Measurements from ENCODE around the gene TP63.
"Not testable (repeated sequence)": the region's sequence is repeated elsewhere in the genome, so short reads cannot be mapped to it uniquely, and the experiment has no call there.

Gene TP63

GRCh38 chr3:189631373-189631408 lies at the start of gene TP63:
TSS of gene TP63 (plus strand) at chr3:189631389. CDS start at chr3:189631516, 127 bp downstream.
- no peak for DNase-seq

- DNase-seq: no peak
These were observed 49.0 kb upstream of the TP63 start for GRCh38 chr3:189582179-189582578.

GRCh38 chr3:189584645-189585044 lies 46.5 kb upstream of the TP63 start:
- DNase-seq: no peak

GRCh38 chr3:189586941-189587663 lies 44.1 kb upstream of the TP63 start:
- no peak for DNase-seq

- DNase-seq: no peak
These were observed 43.5 kb upstream of the TP63 start for GRCh38 chr3:189587664-189588040.

- no peak for DNase-seq
These were observed 43.1 kb upstream of the TP63 start for GRCh38 chr3:189588070-189588469.

GRCh38 chr3:189588475-189589178 lies 42.6 kb upstream of the TP63 start:
- no peak for DNase-seq

GRCh38 chr3:189589179-189589569 lies 42.0 kb upstream of the TP63 start:
- DNase-seq: no peak

GRCh38 chr3:189590223-189590622 lies 41.0 kb upstream of the TP63 start:
- no peak for DNase-seq

- no peak for DNase-seq
These were observed 37.6 kb upstream of the TP63 start for GRCh38 chr3:189593581-189593980.

- not testable (repeated sequence) for DNase-seq
These were observed 34.9 kb upstream of the TP63 start for GRCh38 chr3:189596078-189596979.

- DNase-seq: no peak
These were observed 33.3 kb upstream of the TP63 start for GRCh38 chr3:189597918-189598317.

- no peak for DNase-seq
These were observed 32.5 kb upstream of the TP63 start for GRCh38 chr3:189598530-189599225.

- peak; percentile 7 for DNase-seq
These were observed 28.7 kb upstream of the TP63 start for GRCh38 chr3:189602471-189602870.

- no peak for DNase-seq
These were observed 25.5 kb upstream of the TP63 start for GRCh38 chr3:189605717-189606116.

GRCh38 chr3:189606774-189607173 lies 24.4 kb upstream of the TP63 start:
- no peak for DNase-seq

GRCh38 chr3:189612641-189613040 lies 18.5 kb upstream of the TP63 start:
- DNase-seq: not testable (repeated sequence)

- no peak for DNase-seq
These were observed 18.1 kb upstream of the TP63 start for GRCh38 chr3:189613122-189613521.

GRCh38 chr3:189621948-189622603 lies 9.1 kb upstream of the TP63 start:
- DNase-seq: no peak

- no peak for DNase-seq
These were observed 8.6 kb upstream of the TP63 start for GRCh38 chr3:189622629-189623028.

- no peak for DNase-seq
These were observed 7.1 kb upstream of the TP63 start for GRCh38 chr3:189624130-189624529.

- DNase-seq: no peak
These were observed 6.1 kb upstream of the TP63 start for GRCh38 chr3:189625071-189625470.

- no peak for DNase-seq
These were observed 5.6 kb upstream of the TP63 start for GRCh38 chr3:189625572-189625971.

Data from NCI-H1092 (cell line).